Stimulated activated CD8-positive, alpha-beta memory T cell treated with anti-CD3 and anti-CD28 coated beads, Interleukin-12 subunit alpha, Interleukin-12 subunit beta, amount 100 ng/mL, for 24 hours (primary cell): ENCODE measurements around the gene COX19.
"Not testable (repeated sequence)": the region's sequence is repeated elsewhere in the genome, so short reads cannot be mapped to it uniquely, and the experiment has no call there.

Experiments
- DNase-seq: peaks from one replicate; pipeline ENCODE4 v3.0.0-alpha.2; 2020; ENCODE audit errors: extremely low read depth

The COX19 gene

GRCh38 chr7:960972-961371 is 14.4 kb downstream of the COX19 start:
- DNase-seq = not testable (repeated sequence)

- no peak for DNase-seq
Measured at GRCh38 chr7:960269-960871, 15.0 kb downstream of the COX19 start.

GRCh38 chr7:959740-960139 is 15.6 kb downstream of the COX19 start:
- not testable (repeated sequence) for DNase-seq

- DNase-seq = no peak
Measured at GRCh38 chr7:959271-959670, 16.1 kb downstream of the COX19 start.

- DNase-seq = no peak
Measured at GRCh38 chr7:958221-959200, 16.8 kb downstream of the COX19 start.

GRCh38 chr7:957418-958220 is 17.7 kb downstream of the COX19 start:
- no peak for DNase-seq

GRCh38 chr7:956031-956430 is 19.3 kb downstream of the COX19 start:
- no peak for DNase-seq

GRCh38 chr7:954330-955238 is 20.8 kb downstream of the COX19 start, which contains the start of gene ADAP1:
Gene ADAP1, minus strand, starts transcription at chr7:954680. Its CDS starts 203 bp downstream, at chr7:954477.
- DNase-seq = no peak

- no peak for DNase-seq
Measured at GRCh38 chr7:953547-954327, 21.6 kb downstream of the COX19 start.

- DNase-seq = no peak
Measured at GRCh38 chr7:952548-953441, 22.6 kb downstream of the COX19 start.

- no peak for DNase-seq
Measured at GRCh38 chr7:951881-952547, 23.3 kb downstream of the COX19 start.

- DNase-seq = no peak
Measured at GRCh38 chr7:949021-949934, 26.1 kb downstream of the COX19 start.

- DNase-seq = no peak
Measured at GRCh38 chr7:947391-948210, 27.7 kb downstream of the COX19 start.

- no peak for DNase-seq
Measured at GRCh38 chr7:946256-946996, 28.9 kb downstream of the COX19 start.

- no peak for DNase-seq
Measured at GRCh38 chr7:945556-946255, 29.6 kb downstream of the COX19 start.
